MM.1S (cell line): ENCODE results near the gene DDX31.

Experiments
- DNase-seq: peaks from one replicate; pipeline ENCODE4 v3.0.0-alpha.2; 2015
- H2AFZ ChIP-seq: fragments of 300-600 bp; sonication (generic); 2 replicates; pipeline ENCODE4 v1.6.0; 2016; ENCODE audit warnings: antibody characterized with exemption, low read length
- H3F3A ChIP-seq: fragments of 300-600 bp; sonication (generic); 2 replicates; pipeline ENCODE4 v1.6.1; 2016; ENCODE audit warnings: mild to moderate bottlenecking, antibody characterized with exemption, low read length, moderate library complexity, mixed read lengths; ENCODE audit not compliant: insufficient read depth
- H3K27ac ChIP-seq: fragments of 300-600 bp; sonication (generic); 2 replicates; pipeline ENCODE4 v1.5.1; 2016; ENCODE audit warnings: mild to moderate bottlenecking, low read length
- H3K27me3 ChIP-seq: fragments of 300-600 bp; sonication (generic); replicated peaks from 2 replicates; pipeline ENCODE4 v1.6.0; 2016; ENCODE audit warnings: low read length; ENCODE audit not compliant: insufficient read depth
- H3K36me3 ChIP-seq: fragments of 300-600 bp; sonication (generic); replicated peaks from 2 replicates; pipeline ENCODE4 v1.6.1; 2016; ENCODE audit warnings: mild to moderate bottlenecking, low read length, mixed read lengths; ENCODE audit not compliant: insufficient read depth
- H3K4me1 ChIP-seq: fragments of 300-600 bp; sonication (generic); 2 replicates; pipeline ENCODE4 v1.6.1; 2016; ENCODE audit warnings: low read length, mixed read lengths
- H3K4me2 ChIP-seq: fragments of 300-600 bp; sonication (generic); 2 replicates; pipeline ENCODE4 v1.6.0; 2016; ENCODE audit warnings: low read depth, low read length
- H3K4me3 ChIP-seq: fragments of 300-600 bp; sonication (generic); 2 replicates; pipeline ENCODE4 v1.5.1; 2016; ENCODE audit warnings: low read length, mixed read lengths
- H3K79me2 ChIP-seq: fragments of 300-600 bp; sonication (generic); 2 replicates; pipeline ENCODE4 v1.6.1; 2016; ENCODE audit warnings: mixed run types, low read length, mixed read lengths
- H3K9ac ChIP-seq: fragments of 300-600 bp; sonication (generic); 2 replicates; pipeline ENCODE4 v1.6.1; 2016; ENCODE audit warnings: low read length, mixed read lengths
- H3K9me2 ChIP-seq: fragments of 300-600 bp; sonication (generic); replicated peaks from 2 replicates; pipeline ENCODE4 v1.6.1; 2016; ENCODE audit warnings: mild to moderate bottlenecking, low read length, mixed read lengths; ENCODE audit not compliant: insufficient read depth
- H3K9me3 ChIP-seq: fragments of 300-600 bp; sonication (generic); replicated peaks from 2 replicates; pipeline ENCODE4 v1.6.1; 2016; ENCODE audit warnings: mild to moderate bottlenecking, low read length, mixed read lengths; ENCODE audit not compliant: insufficient read depth
- H4K20me1 ChIP-seq: fragments of 300-600 bp; sonication (generic); 2 replicates; pipeline ENCODE4 v1.6.1; 2016; ENCODE audit warnings: mild to moderate bottlenecking, low read length, moderate library complexity, mixed read lengths; ENCODE audit not compliant: insufficient read depth
- EZH2 ChIP-seq: fragments of 300-600 bp; sonication (generic); optimal IDR thresholded peaks from 2 replicates; pipeline ENCODE3; 2017; ENCODE audit warnings: low read depth, mild to moderate bottlenecking, antibody characterized with exemption, low read length, mixed read lengths
- EZH2phosphoT487 ChIP-seq: fragments of 300-600 bp; sonication (generic); IDR thresholded peaks from 2 replicates; pipeline ENCODE4 v1.6.1; 2018; ENCODE audit warnings: antibody characterized with exemption, low read length
- TF ChIP-seq, protein P1 (sequence below): fragments of 300-600 bp; sonication (generic); IDR thresholded peaks from 2 replicates; pipeline ENCODE4 v1.5.1; 2016; ENCODE audit warnings: antibody characterized with exemption, low read length, mixed read lengths

DDX31 gene

DNA sequence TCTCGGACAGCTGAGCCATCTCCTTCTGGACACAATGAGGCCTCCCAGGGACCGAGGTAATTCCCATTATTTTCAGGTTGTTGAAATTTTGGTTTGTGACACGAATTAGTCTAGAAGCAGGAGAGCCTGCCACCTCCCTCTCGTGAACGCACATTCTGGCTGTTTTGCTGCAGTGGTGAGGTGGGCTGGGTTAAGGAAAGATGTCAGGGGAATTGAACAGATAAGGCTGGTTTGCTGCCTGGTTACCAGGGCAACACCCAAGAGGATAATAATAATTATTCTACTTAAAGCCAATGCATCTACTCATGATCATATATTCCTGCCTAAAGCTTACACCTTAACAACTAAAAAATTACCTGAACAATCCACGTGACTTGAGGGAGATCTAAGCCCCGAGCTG, 38.1 kb downstream of the DDX31 start:
- Histone ChIP-seq H3K79me2 (no peaks in the 10 kb centered on the region), H4K20me1 (no peaks in the 10 kb centered on the region), H3K9me2 (no peaks in the 10 kb centered on the region), H3K9me3 (no peaks in the 10 kb centered on the region), H3K36me3 (no peaks in the 10 kb centered on the region; the same call in 1 of the 2 replicates), H3K9ac (no peak overlapping the region), H3K4me3 (no peak overlapping the region), H3K27ac (no peak overlapping the region), H3K4me2 (no peak overlapping the region), H3K4me1 (no peaks in the 10 kb centered on the region), H2AFZ (no peak overlapping the region), H3F3A (no peaks in the 10 kb centered on the region), H3K27me3 (no peaks in the 10 kb centered on the region)
- no peak for DNase-seq
- TF ChIP-seq, protein P1, sequence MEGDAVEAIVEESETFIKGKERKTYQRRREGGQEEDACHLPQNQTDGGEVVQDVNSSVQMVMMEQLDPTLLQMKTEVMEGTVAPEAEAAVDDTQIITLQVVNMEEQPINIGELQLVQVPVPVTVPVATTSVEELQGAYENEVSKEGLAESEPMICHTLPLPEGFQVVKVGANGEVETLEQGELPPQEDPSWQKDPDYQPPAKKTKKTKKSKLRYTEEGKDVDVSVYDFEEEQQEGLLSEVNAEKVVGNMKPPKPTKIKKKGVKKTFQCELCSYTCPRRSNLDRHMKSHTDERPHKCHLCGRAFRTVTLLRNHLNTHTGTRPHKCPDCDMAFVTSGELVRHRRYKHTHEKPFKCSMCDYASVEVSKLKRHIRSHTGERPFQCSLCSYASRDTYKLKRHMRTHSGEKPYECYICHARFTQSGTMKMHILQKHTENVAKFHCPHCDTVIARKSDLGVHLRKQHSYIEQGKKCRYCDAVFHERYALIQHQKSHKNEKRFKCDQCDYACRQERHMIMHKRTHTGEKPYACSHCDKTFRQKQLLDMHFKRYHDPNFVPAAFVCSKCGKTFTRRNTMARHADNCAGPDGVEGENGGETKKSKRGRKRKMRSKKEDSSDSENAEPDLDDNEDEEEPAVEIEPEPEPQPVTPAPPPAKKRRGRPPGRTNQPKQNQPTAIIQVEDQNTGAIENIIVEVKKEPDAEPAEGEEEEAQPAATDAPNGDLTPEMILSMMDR: no peak
- TF ChIP-seq EZH2phosphoT487: no peak
- TF ChIP-seq EZH2: no peak

DNA sequence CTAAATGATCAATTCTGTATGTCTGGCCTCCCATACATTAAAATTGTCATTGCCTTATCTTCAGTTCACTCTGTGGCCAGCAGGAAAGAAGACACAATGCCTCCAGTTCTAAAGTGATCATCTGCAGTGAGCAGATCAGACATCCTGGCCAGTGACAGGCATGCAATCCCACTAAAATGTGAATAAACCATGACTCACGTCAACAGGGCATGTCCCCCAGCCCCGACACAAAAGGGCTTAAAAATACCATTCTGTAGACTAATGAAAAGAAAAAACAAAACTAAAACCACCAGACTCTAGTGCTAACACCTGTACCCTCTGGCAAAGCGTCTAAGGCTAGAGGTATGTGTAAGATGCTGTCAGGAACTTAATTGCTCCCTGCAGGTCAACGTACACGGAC, 38.5 kb downstream of the DDX31 start:
- H3K4me3 ChIP-seq: no peak overlapping the region

DNA sequence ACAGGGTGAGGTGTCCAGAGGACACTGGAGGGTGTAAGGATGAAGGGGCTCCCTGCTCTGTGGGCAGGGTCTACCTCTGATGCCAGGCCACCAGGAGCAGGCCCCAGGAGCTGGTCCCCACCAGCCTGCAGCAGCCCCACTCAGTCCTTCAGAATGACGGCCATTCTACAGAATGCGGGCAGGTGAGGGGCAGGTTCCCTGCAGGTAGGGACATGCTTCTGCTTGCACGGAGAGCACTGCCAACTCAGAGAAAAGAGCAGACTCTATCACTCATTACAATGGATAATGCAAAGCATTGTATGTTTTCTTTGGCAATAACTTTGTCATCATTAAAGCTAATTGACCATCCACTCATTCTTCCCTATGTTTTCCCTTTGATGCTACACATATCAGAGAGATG, 39.0 kb downstream of the DDX31 start:
- H2AFZ ChIP-seq: no peak overlapping the region
- no peaks in the 10 kb centered on the region for H3K27me3 ChIP-seq
- no peak for DNase-seq
- no peak for TF ChIP-seq EZH2
- no peak for TF ChIP-seq EZH2phosphoT487
- TF ChIP-seq, protein P1: no peak
- no peaks in the 10 kb centered on the region; the same call in 1 of the 2 replicates for H3K36me3 ChIP-seq
- H3F3A ChIP-seq: no peaks in the 10 kb centered on the region
- no peak overlapping the region for H3K4me3 ChIP-seq
- no peaks in the 10 kb centered on the region for H3K79me2 ChIP-seq
- H3K9me2 ChIP-seq: no peaks in the 10 kb centered on the region
- no peaks in the 10 kb centered on the region for H3K9me3 ChIP-seq
- no peak overlapping the region for H3K27ac ChIP-seq
- no peaks in the 10 kb centered on the region for H3K4me1 ChIP-seq
- H4K20me1 ChIP-seq: no peaks in the 10 kb centered on the region
- H3K4me2 ChIP-seq: no peak overlapping the region
- no peak overlapping the region for H3K9ac ChIP-seq

More for the DNA sequence above, 38.5 kb downstream of the DDX31 start:
- Histone ChIP-seq H3F3A (no peaks in the 10 kb centered on the region), H2AFZ (no peak overlapping the region), H3K36me3 (no peaks in the 10 kb centered on the region; the same call in 1 of the 2 replicates), H3K9ac (no peak overlapping the region), H3K9me2 (no peaks in the 10 kb centered on the region), H3K9me3 (no peaks in the 10 kb centered on the region), H3K4me1 (no peaks in the 10 kb centered on the region), H4K20me1 (no peaks in the 10 kb centered on the region), H3K27me3 (no peaks in the 10 kb centered on the region), H3K27ac (no peak overlapping the region), H3K79me2 (no peaks in the 10 kb centered on the region), H3K4me2 (no peak overlapping the region)
- no peak for DNase-seq
- TF ChIP-seq EZH2: no peak
- TF ChIP-seq, protein P1: no peak
- no peak for TF ChIP-seq EZH2phosphoT487
